KMS-11 (cell line): Measurements from ENCODE around the gene NHEJ1.

Experiments
- H2AFZ ChIP-seq: fragments of 200-600 bp; sonication (generic); 2 replicates; pipeline ENCODE4 v1.6.1; 2016; ENCODE audit warnings: antibody characterized with exemption, mixed run types, low read depth
- H3K27ac ChIP-seq: fragments of 200-600 bp; sonication (generic); 2 replicates; pipeline ENCODE4 v1.6.1; 2016; ENCODE audit warnings: mild to moderate bottlenecking, mixed run types
- H3K27me3 ChIP-seq: fragments of 200-600 bp; sonication (generic); 2 replicates; pipeline ENCODE4 v1.6.1; 2017; ENCODE audit warnings: mild to moderate bottlenecking, low read depth, mixed run types, moderate library complexity; ENCODE audit not compliant: insufficient read depth
- H3K36me3 ChIP-seq: fragments of 200-600 bp; sonication (generic); 2 replicates; pipeline ENCODE4 v1.6.1; 2017; ENCODE audit warnings: mild to moderate bottlenecking, mixed run types; ENCODE audit not compliant: insufficient read depth
- H3K4me1 ChIP-seq: fragments of 200-600 bp; sonication (generic); 2 replicates; pipeline ENCODE4 v1.6.1; 2016; ENCODE audit warnings: mild to moderate bottlenecking, low read depth, mixed run types; ENCODE audit not compliant: poor library complexity, severe bottlenecking
- H3K4me2 ChIP-seq: fragments of 200-600 bp; sonication (generic); 2 replicates; pipeline ENCODE4 v1.7.0; 2016; ENCODE audit warnings: mild to moderate bottlenecking, mixed run types
- H3K4me3 ChIP-seq: fragments of 200-600 bp; sonication (generic); IDR thresholded peaks from 2 replicates; pipeline ENCODE4 v1.6.1; 2017; ENCODE audit warnings: low read depth, low read length, mixed read lengths; ENCODE audit not compliant: insufficient read depth
- H3K79me2 ChIP-seq: fragments of 200-600 bp; sonication (generic); 2 replicates; pipeline ENCODE4 v1.6.1; 2016; ENCODE audit warnings: low read depth, mixed run types; ENCODE audit not compliant: insufficient read depth
- H3K9ac ChIP-seq: fragments of 200-600 bp; sonication (generic); 2 replicates; pipeline ENCODE4 v1.6.1; 2016; ENCODE audit warnings: mild to moderate bottlenecking, mixed run types
- H4K20me1 ChIP-seq: fragments of 200-600 bp; sonication (generic); 2 replicates; pipeline ENCODE4 v1.6.1; 2016; ENCODE audit warnings: mild to moderate bottlenecking, mixed run types; ENCODE audit not compliant: insufficient read depth
- CTCF ChIP-seq: fragments of 200-600 bp; sonication (generic); conservative IDR thresholded peaks from 2 replicates; pipeline ENCODE4 v1.6.1; 2017; ENCODE audit warnings: low read depth, mild to moderate bottlenecking, antibody characterized with exemption, low read length, moderate library complexity, mixed read lengths

NHEJ1 gene

GRCh38 chr2:219082332-219082958 is 78.2 kb downstream of the NHEJ1 start:
- Histone ChIP-seq H3K9ac (no peak overlapping the region), H3K36me3 (no peaks in the 10 kb centered on the region), H2AFZ (no peak overlapping the region), H4K20me1 (no peaks in the 10 kb centered on the region), H3K27me3 (no peaks in the 10 kb centered on the region), H3K27ac (no peak overlapping the region), H3K79me2 (no peaks in the 10 kb centered on the region), H3K4me2 (no peak overlapping the region), H3K4me3 (no peak overlapping the region), H3K4me1 (no peaks in the 10 kb centered on the region)
- no peak for TF ChIP-seq CTCF

GRCh38 chr2:219081701-219082331 is 78.8 kb downstream of the NHEJ1 start:
- H3K27me3 ChIP-seq, result no peaks in the 10 kb centered on the region
- no peak overlapping the region for H3K9ac ChIP-seq
- 0 out of 2 replicates have a peak, but pooled peaks cover 3% of the 10 kb centered on the region for H3K36me3 ChIP-seq
- no peaks in the 10 kb centered on the region for H4K20me1 ChIP-seq
- no peak overlapping the region for H3K4me3 ChIP-seq
- no peaks in the 10 kb centered on the region for H3K79me2 ChIP-seq
- no peak overlapping the region for H3K4me2 ChIP-seq
- no peaks in the 10 kb centered on the region for H3K4me1 ChIP-seq
- no peak overlapping the region for H2AFZ ChIP-seq
- TF ChIP-seq CTCF, result no peak
- no peak overlapping the region for H3K27ac ChIP-seq

- Histone ChIP-seq H3K27me3 (no peaks in the 10 kb centered on the region), H3K9ac (no peak overlapping the region), H3K36me3 (0 out of 2 replicates have a peak, but pooled peaks cover 3% of the 10 kb centered on the region), H3K4me2 (no peak overlapping the region), H3K79me2 (no peaks in the 10 kb centered on the region), H2AFZ (no peak overlapping the region), H3K4me1 (no peaks in the 10 kb centered on the region), H3K27ac (no peak overlapping the region), H4K20me1 (no peaks in the 10 kb centered on the region), H3K4me3 (no peak overlapping the region)
- TF ChIP-seq CTCF, result no peak
Measured at GRCh38 chr2:219081096-219081495, 79.5 kb downstream of the NHEJ1 start.

- Histone ChIP-seq H3K4me1 (no peaks in the 10 kb centered on the region), H2AFZ (no peak overlapping the region), H3K27me3 (no peaks in the 10 kb centered on the region), H3K27ac (no peak overlapping the region), H3K79me2 (no peaks in the 10 kb centered on the region), H3K36me3 (0 out of 2 replicates have a peak, but pooled peaks cover 3% of the 10 kb centered on the region), H3K4me3 (no peak overlapping the region), H4K20me1 (no peaks in the 10 kb centered on the region), H3K9ac (no peak overlapping the region), H3K4me2 (no peak overlapping the region)
- TF ChIP-seq CTCF, result no peak
Measured at GRCh38 chr2:219079417-219079816, 81.2 kb downstream of the NHEJ1 start.
